ENCODE data around the gene RABIF.
"Not testable (repeated sequence)": the region's sequence is repeated elsewhere in the genome, so short reads cannot be mapped to it uniquely, and the experiment has no call there.

Gene RABIF

GRCh38 chr1:202888531-202889360 is at the start of gene RABIF:
RABIF (minus strand) TSS chr1:202889149; CDS start chr1:202889098, 51 bp downstream.
- peak within 1 kb of the TSS; percentile 78 to 98 (median 86) for H3K4me2 ChIP-seq
- peaks cover 39 to 56% (median 42%) of the 10 kb centered on the region in 11 experiments for H3K36me3 ChIP-seq
- H4K20me1 ChIP-seq: peaks cover 5 to 44% (median 31%) of the 10 kb centered on the region in 11 experiments; a peak in 18 of 22 replicates
- peak within 1 kb of the TSS; percentile 81 to 91 (median 85) for H3K9ac ChIP-seq
- peak within 1 kb of the TSS; percentile 67 to 90 (median 86) for H3K27ac ChIP-seq
- no peaks in the 10 kb centered on the region for H3K9me3 ChIP-seq (replicated peaks in 1 of 11)
- peak within 1 kb of the TSS; percentile 77 to 98 (median 88) for H3K4me3 ChIP-seq
- TF ChIP-seq Cebpa-rat (IDR thresholded peaks at IDR 0.05): no peak; a peak in 1 of 22 replicates
- H3K27me3 ChIP-seq: no peaks in the 10 kb centered on the region
- H3K4me1 ChIP-seq: peaks cover 18 to 37% (median 23%) of the 10 kb centered on the region in 10 experiments

- Histone ChIP-seq H3K4me2 (no peak overlapping the region), H3K9me3 (replicated peaks in 1 of 11) (no peaks in the 10 kb centered on the region), H4K20me1 (peaks cover 0 to 9% (median 0%) of the 10 kb centered on the region in 11 experiments; a peak in 4 of 22 replicates), H3K36me3 (peaks cover 42 to 52% (median 46%) of the 10 kb centered on the region in 11 experiments), H3K9ac (no peak overlapping the region), H3K27ac (no peak overlapping the region), H3K4me1 (peaks cover 0 to 21% (median 0%) of the 10 kb centered on the region in 10 experiments; a peak in 4 of 20 replicates), H3K27me3 (no peaks in the 10 kb centered on the region), H3K4me3 (no peak overlapping the region)
- TF ChIP-seq Cebpa-rat (IDR thresholded peaks at IDR 0.05): no peak
Observed at GRCh38 chr1:202938287-202938925, 49.5 kb upstream of the RABIF start.

- not testable (repeated sequence) for H3K27me3 ChIP-seq; H3K4me2 ChIP-seq; H4K20me1 ChIP-seq; H3K9me3 ChIP-seq (replicated peaks in 1 of 11); H3K27ac ChIP-seq; H3K9ac ChIP-seq; H3K4me3 ChIP-seq
- H3K36me3 ChIP-seq: peaks cover 22 to 32% (median 26%) of the 10 kb centered on the region in 11 experiments
- H3K4me1 ChIP-seq: peaks cover 0 to 23% (median 0%) of the 10 kb centered on the region in 10 experiments; a peak in 4 of 20 replicates
Observed at GRCh38 chr1:202936409-202936808, 47.5 kb upstream of the RABIF start.

- no peak overlapping the region for H3K9ac ChIP-seq
- TF ChIP-seq Cebpa-rat (IDR thresholded peaks at IDR 0.05): no peak
- H4K20me1 ChIP-seq: no peaks in the 10 kb centered on the region
- no peak overlapping the region for H3K4me3 ChIP-seq
- peak overlapping the region in 2 of 11 experiments; percentile 28 to 57; a peak in 4 of 22 replicates for H3K4me2 ChIP-seq
- H3K36me3 ChIP-seq: peaks cover 17 to 27% (median 20%) of the 10 kb centered on the region in 11 experiments
- peaks cover 0 to 8% (median 3%) of the 10 kb centered on the region in 11 experiments; a peak in 6 of 22 replicates for H3K9me3 ChIP-seq (replicated peaks in 1 of 11)
- H3K4me1 ChIP-seq: peaks cover 0 to 23% (median 0%) of the 10 kb centered on the region in 10 experiments; a peak in 4 of 20 replicates
- H3K27me3 ChIP-seq: no peaks in the 10 kb centered on the region
- no peak overlapping the region for H3K27ac ChIP-seq
Observed at GRCh38 chr1:202935844-202936243, 46.9 kb upstream of the RABIF start.

GRCh38 chr1:202934755-202935154 is 45.8 kb upstream of the RABIF start:
- Histone ChIP-seq H3K9ac (no peak overlapping the region), H4K20me1 (no peaks in the 10 kb centered on the region), H3K4me3 (no peak overlapping the region), H3K4me1 (peaks cover 0 to 28% (median 0%) of the 10 kb centered on the region in 10 experiments; a peak in 4 of 20 replicates), H3K36me3 (peaks cover 6 to 16% (median 9%) of the 10 kb centered on the region in 11 experiments; a peak in 20 of 22 replicates), H3K27ac (no peak overlapping the region), H3K4me2 (no peak overlapping the region), H3K9me3 (replicated peaks in 1 of 11) (peaks cover 0 to 8% (median 3%) of the 10 kb centered on the region in 11 experiments; a peak in 6 of 22 replicates), H3K27me3 (no peaks in the 10 kb centered on the region)
- no peak for TF ChIP-seq Cebpa-rat (IDR thresholded peaks at IDR 0.05)

- Histone ChIP-seq H4K20me1 (no peaks in the 10 kb centered on the region), H3K27me3 (no peaks in the 10 kb centered on the region), H3K36me3 (no peaks in the 10 kb centered on the region), H3K4me3 (no peak overlapping the region), H3K9ac (no peak overlapping the region), H3K9me3 (replicated peaks in 1 of 11) (peaks cover 0 to 8% (median 3%) of the 10 kb centered on the region in 11 experiments; a peak in 6 of 22 replicates), H3K27ac (no peak overlapping the region), H3K4me2 (no peak overlapping the region), H3K4me1 (peaks cover 0 to 35% (median 1%) of the 10 kb centered on the region in 10 experiments; a peak in 8 of 20 replicates)
- TF ChIP-seq Cebpa-rat (IDR thresholded peaks at IDR 0.05): no peak
Observed at GRCh38 chr1:202932476-202932875, 43.5 kb upstream of the RABIF start.

- Histone ChIP-seq H3K27ac (peak within 1 kb of the TSS; percentile 82 to 96 (median 90)), H3K9ac (peak within 1 kb of the TSS; percentile 85 to 96 (median 89)), H3K4me1 (peaks cover 16 to 58% (median 34%) of the 10 kb centered on the region in 10 experiments), H3K36me3 (peaks cover 14 to 32% (median 20%) of the 10 kb centered on the region in 11 experiments; a peak in 17 of 22 replicates), H3K9me3 (replicated peaks in 1 of 11) (no peaks in the 10 kb centered on the region), H3K4me3 (peak within 1 kb of the TSS; percentile 74 to 99 (median 81)), H3K27me3 (no peaks in the 10 kb centered on the region), H3K4me2 (peak within 1 kb of the TSS; percentile 75 to 95 (median 90)), H4K20me1 (peaks cover 0 to 7% (median 0%) of the 10 kb centered on the region in 11 experiments; a peak in 2 of 22 replicates)
- peak in 9 of 11 experiments; percentile 70 to 96 (median 88); a peak in 17 of 22 replicates for TF ChIP-seq Cebpa-rat (IDR thresholded peaks at IDR 0.05)
Observed at GRCh38 chr1:202926581-202927491, 37.9 kb upstream of the RABIF start, which contains the start of gene KLHL12. KLHL12 (minus strand) TSS chr1:202927234; CDS start chr1:202925162, 2,072 bp downstream.

- Histone ChIP-seq H3K27me3 (no peaks in the 10 kb centered on the region), H3K4me2 (peak overlapping the region in 7 of 11 experiments; percentile 6 to 93 (median 24); a peak in 11 of 22 replicates), H3K4me1 (peaks cover 16 to 50% (median 34%) of the 10 kb centered on the region in 10 experiments), H3K36me3 (peaks cover 31 to 59% (median 35%) of the 10 kb centered on the region in 11 experiments), H3K9ac (peak overlapping the region in 2 of 11 experiments; percentile 53 to 65; a peak in 3 of 22 replicates), H4K20me1 (peaks cover 0 to 7% (median 0%) of the 10 kb centered on the region in 11 experiments; a peak in 2 of 22 replicates), H3K9me3 (replicated peaks in 1 of 11) (no peaks in the 10 kb centered on the region), H3K27ac (no peak overlapping the region), H3K4me3 (0 out of 20 replicates have a peak overlapping the region, but pooled peaks of 1 of the 10 experiments have one; percentile 23)
- TF ChIP-seq Cebpa-rat (IDR thresholded peaks at IDR 0.05): no peak
Observed at GRCh38 chr1:202923533-202923932, 34.6 kb upstream of the RABIF start.
